ENCODE measurements around the gene ARHGAP32. TPM values are rescaled to one million over a fixed set of nuclear protein-coding genes. Genes with fewer than 3 reads are reported as not detected.

ARHGAP32 gene
- total RNA-seq, 4 donors from 2014 or later, result 41.3 to 108 (median 101) TPM

- H3K4me1 ChIP-seq, result no peaks in the 10 kb centered on the region
- H3K36me3 ChIP-seq, result no peaks in the 10 kb centered on the region
- DNase-seq, result no peak
- TF ChIP-seq POLR2A (IDR thresholded peaks at IDR 0.05), result no peak
- TF ChIP-seq, protein P1, sequence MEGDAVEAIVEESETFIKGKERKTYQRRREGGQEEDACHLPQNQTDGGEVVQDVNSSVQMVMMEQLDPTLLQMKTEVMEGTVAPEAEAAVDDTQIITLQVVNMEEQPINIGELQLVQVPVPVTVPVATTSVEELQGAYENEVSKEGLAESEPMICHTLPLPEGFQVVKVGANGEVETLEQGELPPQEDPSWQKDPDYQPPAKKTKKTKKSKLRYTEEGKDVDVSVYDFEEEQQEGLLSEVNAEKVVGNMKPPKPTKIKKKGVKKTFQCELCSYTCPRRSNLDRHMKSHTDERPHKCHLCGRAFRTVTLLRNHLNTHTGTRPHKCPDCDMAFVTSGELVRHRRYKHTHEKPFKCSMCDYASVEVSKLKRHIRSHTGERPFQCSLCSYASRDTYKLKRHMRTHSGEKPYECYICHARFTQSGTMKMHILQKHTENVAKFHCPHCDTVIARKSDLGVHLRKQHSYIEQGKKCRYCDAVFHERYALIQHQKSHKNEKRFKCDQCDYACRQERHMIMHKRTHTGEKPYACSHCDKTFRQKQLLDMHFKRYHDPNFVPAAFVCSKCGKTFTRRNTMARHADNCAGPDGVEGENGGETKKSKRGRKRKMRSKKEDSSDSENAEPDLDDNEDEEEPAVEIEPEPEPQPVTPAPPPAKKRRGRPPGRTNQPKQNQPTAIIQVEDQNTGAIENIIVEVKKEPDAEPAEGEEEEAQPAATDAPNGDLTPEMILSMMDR (IDR thresholded peaks at IDR 0.05), result no peak
- H3K27ac ChIP-seq, result no peak overlapping the region
- H3K9me3 ChIP-seq, result no peaks in the 10 kb centered on the region
- H3K4me3 ChIP-seq, result no peak overlapping the region
- H3K27me3 ChIP-seq, result no peaks in the 10 kb centered on the region
Observed at GRCh38 chr11:128948583-128948982, 243.5 kb downstream of the ARHGAP32 start.

DNA sequence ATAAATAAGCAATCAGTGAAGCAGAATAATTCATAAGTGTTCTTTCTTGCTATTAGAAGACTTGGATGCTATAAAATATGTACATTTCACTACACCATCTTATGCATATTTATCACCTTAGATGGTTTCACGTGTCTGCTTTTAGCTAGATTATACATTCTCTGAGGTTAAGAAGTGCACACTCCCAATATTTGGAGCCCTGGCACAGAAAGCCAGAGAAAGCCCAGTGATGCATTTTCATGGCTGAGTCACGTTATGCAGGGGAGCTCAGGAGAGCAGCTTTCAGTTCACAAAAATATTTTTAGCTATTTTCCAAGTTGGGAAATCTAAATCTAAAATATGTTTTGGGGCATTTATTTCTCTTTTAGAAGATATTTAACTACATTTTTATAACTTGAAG is 244.4 kb downstream of the ARHGAP32 start:
- no peak for DNase-seq
- no peaks in the 10 kb centered on the region for H3K27me3 ChIP-seq
- TF ChIP-seq POLR2A (IDR thresholded peaks at IDR 0.05), result no peak
- TF ChIP-seq, protein P1 (IDR thresholded peaks at IDR 0.05), result no peak
- H3K9me3 ChIP-seq, result no peaks in the 10 kb centered on the region
- H3K4me3 ChIP-seq, result no peak overlapping the region
- no peaks in the 10 kb centered on the region for H3K4me1 ChIP-seq
- no peaks in the 10 kb centered on the region for H3K36me3 ChIP-seq
- no peak overlapping the region for H3K27ac ChIP-seq

- H3K36me3 ChIP-seq, result no peaks in the 10 kb centered on the region
- DNase-seq, result no peak
- no peaks in the 10 kb centered on the region for H3K27me3 ChIP-seq
- no peaks in the 10 kb centered on the region for H3K9me3 ChIP-seq
- H3K27ac ChIP-seq, result no peak overlapping the region
- H3K4me3 ChIP-seq, result no peak overlapping the region
- TF ChIP-seq, protein P1 (IDR thresholded peaks at IDR 0.05), result no peak
- TF ChIP-seq POLR2A (IDR thresholded peaks at IDR 0.05), result no peak
- no peaks in the 10 kb centered on the region for H3K4me1 ChIP-seq
Observed at GRCh38 chr11:128946648-128947047, 245.5 kb downstream of the ARHGAP32 start.

GRCh38 chr11:128943428-128943976 is 248.6 kb downstream of the ARHGAP32 start:
- H3K27me3 ChIP-seq, result no peaks in the 10 kb centered on the region
- no peak for TF ChIP-seq POLR2A (IDR thresholded peaks at IDR 0.05)
- H3K4me3 ChIP-seq, result no peak overlapping the region
- no peak for DNase-seq
- no peaks in the 10 kb centered on the region for H3K4me1 ChIP-seq
- H3K9me3 ChIP-seq, result no peaks in the 10 kb centered on the region
- H3K27ac ChIP-seq, result no peak overlapping the region
- no peaks in the 10 kb centered on the region for H3K36me3 ChIP-seq

DNA sequence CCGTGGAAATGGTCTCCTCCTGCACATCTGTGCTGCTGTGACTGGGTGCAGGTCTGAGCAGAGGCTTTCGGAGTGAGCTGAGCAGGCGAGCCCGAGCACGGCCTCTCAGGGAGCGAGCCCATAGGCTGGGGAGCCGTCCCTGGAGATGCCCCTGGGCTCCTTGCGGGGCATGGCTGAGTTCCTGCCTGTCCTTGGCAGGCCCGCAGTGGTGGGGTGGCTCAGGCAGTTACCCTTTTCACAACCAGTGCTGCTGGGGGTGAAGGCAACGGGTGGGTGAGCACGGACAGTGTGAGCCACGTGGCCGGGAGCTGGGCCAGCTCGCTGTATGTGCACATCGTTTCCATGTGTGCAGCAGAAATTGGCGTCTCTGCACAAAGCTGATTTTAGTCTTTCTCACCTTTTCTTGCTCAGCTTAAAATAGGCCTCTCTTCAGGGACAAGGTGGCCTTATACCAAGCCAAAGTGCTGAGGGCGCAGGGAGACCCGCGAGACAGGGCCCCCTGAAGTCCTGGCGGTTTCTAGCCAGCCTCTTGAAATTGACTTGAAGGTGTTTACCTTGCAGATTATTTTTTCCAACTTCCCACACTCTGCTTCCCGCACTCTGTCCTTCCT is 249.2 kb downstream of the ARHGAP32 start, which contains the start of gene TP53AIP1:
TP53AIP1 (minus strand) TSS at position 55 of the 611 bp plus-strand sequence. CDS start 5,053 bp downstream, outside the sequence.
- no peak for DNase-seq
- H3K36me3 ChIP-seq, result no peaks in the 10 kb centered on the region
- no peak within 1 kb of the TSS for H3K27ac ChIP-seq
- TF ChIP-seq POLR2A (IDR thresholded peaks at IDR 0.05), result no peak
- TF ChIP-seq, protein P1 (IDR thresholded peaks at IDR 0.05), result no peak
- no peaks in the 10 kb centered on the region for H3K27me3 ChIP-seq
- H3K4me3 ChIP-seq, result no peak within 1 kb of the TSS
- H3K4me1 ChIP-seq, result no peaks in the 10 kb centered on the region
- no peaks in the 10 kb centered on the region for H3K9me3 ChIP-seq

GRCh38 chr11:128942272-128942612 is 249.9 kb downstream of the ARHGAP32 start:
- H3K27ac ChIP-seq, result no peak overlapping the region

More at GRCh38 chr11:128942272-128942612, 249.9 kb downstream of the ARHGAP32 start:
- DNase-seq, result no peak
- Histone ChIP-seq H3K36me3 (no peaks in the 10 kb centered on the region), H3K9me3 (no peaks in the 10 kb centered on the region), H3K4me1 (no peaks in the 10 kb centered on the region), H3K4me3 (no peak overlapping the region), H3K27me3 (no peaks in the 10 kb centered on the region)
- TF ChIP-seq, protein P1 (IDR thresholded peaks at IDR 0.05), result no peak
- no peak for TF ChIP-seq POLR2A (IDR thresholded peaks at IDR 0.05)
